Right atrium auricular region (tissue), 2 donors: ENCODE measurements around the gene USP47. TPM values are rescaled to one million over a fixed set of nuclear protein-coding genes. Genes with fewer than 3 reads are reported as not detected.

Experiments used
- DNase-seq: peaks from one replicate; pipeline ENCODE4 v3.0.0-alpha.2; 2019; ENCODE audit warnings: low spot score
- H3K27ac ChIP-seq, 2 donors: fragments of 200-600 bp; sonication (generic); 1 replicate in 1 of 2; 2 replicates in 1 of 2; pipeline ENCODE4 v1.5.1; 2016 to 2019
- H3K27me3 ChIP-seq, 2 donors: fragments of 200-600 bp; sonication (generic); one replicate each; pipeline versions ENCODE4 v1.5.1 to v1.6.0; 2017 to 2019
- H3K36me3 ChIP-seq: fragments of 200-600 bp; sonication (generic); one replicate; pipeline ENCODE4 v1.5.1; 2016
- H3K4me1 ChIP-seq, 2 donors: fragments of 200-600 bp; sonication (generic); one replicate each; pipeline versions ENCODE4 v1.5.1 to v1.6.0; 2017 to 2019
- H3K4me3 ChIP-seq, 2 donors: fragments of 200-600 bp; sonication (generic); 1 replicate in 1 of 2; 2 replicates in 1 of 2; pipeline ENCODE4 v1.5.1; 2017 to 2019; ENCODE audit warnings: mild to moderate bottlenecking in 1 of 2, moderate library complexity in 1 of 2
- H3K9me3 ChIP-seq, 2 donors: fragments of 200-600 bp; sonication (generic); one replicate each; pipeline ENCODE4 v1.5.1; 2019
- total RNA-seq, 2 donors: library from RNA; depleted of rRNA; stranded (reverse); fragments of >200 nt; gene quantifications; one replicate each; pipeline ENCODE4 v1.1.0, GENCODE V29; 2016
- TF ChIP-seq, protein P1 (sequence below), 2 donors: fragments of 200-600 bp; sonication (generic); IDR thresholded peaks; one replicate each; pipeline ENCODE4 v1.5.1; 2019; ENCODE audit warnings: antibody characterized with exemption in 2 of 2

USP47 gene
- total RNA-seq, 2 donors from 2014 or later: 58.7 to 61.3 TPM

- DNase-seq: no peak
- Histone ChIP-seq H3K4me3 (no peak overlapping the region), H3K36me3 (peaks cover 32% of the 10 kb centered on the region), H3K4me1 (no peaks in the 10 kb centered on the region), H3K27me3 (no peaks in the 10 kb centered on the region), H3K27ac (no peak overlapping the region), H3K9me3 (no peaks in the 10 kb centered on the region)
- TF ChIP-seq, protein P1, sequence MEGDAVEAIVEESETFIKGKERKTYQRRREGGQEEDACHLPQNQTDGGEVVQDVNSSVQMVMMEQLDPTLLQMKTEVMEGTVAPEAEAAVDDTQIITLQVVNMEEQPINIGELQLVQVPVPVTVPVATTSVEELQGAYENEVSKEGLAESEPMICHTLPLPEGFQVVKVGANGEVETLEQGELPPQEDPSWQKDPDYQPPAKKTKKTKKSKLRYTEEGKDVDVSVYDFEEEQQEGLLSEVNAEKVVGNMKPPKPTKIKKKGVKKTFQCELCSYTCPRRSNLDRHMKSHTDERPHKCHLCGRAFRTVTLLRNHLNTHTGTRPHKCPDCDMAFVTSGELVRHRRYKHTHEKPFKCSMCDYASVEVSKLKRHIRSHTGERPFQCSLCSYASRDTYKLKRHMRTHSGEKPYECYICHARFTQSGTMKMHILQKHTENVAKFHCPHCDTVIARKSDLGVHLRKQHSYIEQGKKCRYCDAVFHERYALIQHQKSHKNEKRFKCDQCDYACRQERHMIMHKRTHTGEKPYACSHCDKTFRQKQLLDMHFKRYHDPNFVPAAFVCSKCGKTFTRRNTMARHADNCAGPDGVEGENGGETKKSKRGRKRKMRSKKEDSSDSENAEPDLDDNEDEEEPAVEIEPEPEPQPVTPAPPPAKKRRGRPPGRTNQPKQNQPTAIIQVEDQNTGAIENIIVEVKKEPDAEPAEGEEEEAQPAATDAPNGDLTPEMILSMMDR (IDR thresholded peaks at IDR 0.05): no peak
Measured at GRCh38 chr11:11910541-11910940, 68.8 kb downstream of the USP47 start.

- Histone ChIP-seq H3K27me3 (no peaks in the 10 kb centered on the region), H3K36me3 (peaks cover 9% of the 10 kb centered on the region), H3K27ac (no peak overlapping the region), H3K9me3 (no peaks in the 10 kb centered on the region), H3K4me3 (no peak overlapping the region), H3K4me1 (peaks cover 0 to 9% of the 10 kb centered on the region in 2 donors)
- DNase-seq: no peak
- TF ChIP-seq, protein P1 (IDR thresholded peaks at IDR 0.05): no peak
Measured at GRCh38 chr11:11913395-11913794, 71.6 kb downstream of the USP47 start.

DNA sequence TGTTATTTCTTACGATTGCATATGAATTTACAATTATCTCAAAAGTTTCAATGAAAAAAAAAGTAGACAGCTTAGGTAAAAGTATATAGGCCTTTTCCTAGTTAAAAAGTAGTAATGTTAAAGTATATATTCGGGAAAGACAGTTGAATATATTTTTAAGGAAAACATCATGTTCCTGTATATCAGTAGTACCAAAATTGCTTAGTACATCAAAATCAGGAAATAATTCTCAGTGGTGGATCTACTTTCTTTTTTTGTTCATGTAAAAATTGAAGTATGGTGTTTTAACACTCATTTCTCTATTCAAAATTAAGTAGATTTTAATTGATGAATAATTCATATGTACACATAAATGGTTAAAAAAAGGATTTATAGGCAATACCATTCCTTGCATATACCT is 73.9 kb downstream of the USP47 start:
- H3K4me3 ChIP-seq: no peak overlapping the region
- peaks cover 0 to 9% of the 10 kb centered on the region in 2 donors for H3K4me1 ChIP-seq
- H3K27me3 ChIP-seq: no peaks in the 10 kb centered on the region
- no peaks in the 10 kb centered on the region for H3K36me3 ChIP-seq
- H3K9me3 ChIP-seq: no peaks in the 10 kb centered on the region
- TF ChIP-seq, protein P1 (IDR thresholded peaks at IDR 0.05): no peak
- DNase-seq: no peak
- no peak overlapping the region for H3K27ac ChIP-seq

DNA sequence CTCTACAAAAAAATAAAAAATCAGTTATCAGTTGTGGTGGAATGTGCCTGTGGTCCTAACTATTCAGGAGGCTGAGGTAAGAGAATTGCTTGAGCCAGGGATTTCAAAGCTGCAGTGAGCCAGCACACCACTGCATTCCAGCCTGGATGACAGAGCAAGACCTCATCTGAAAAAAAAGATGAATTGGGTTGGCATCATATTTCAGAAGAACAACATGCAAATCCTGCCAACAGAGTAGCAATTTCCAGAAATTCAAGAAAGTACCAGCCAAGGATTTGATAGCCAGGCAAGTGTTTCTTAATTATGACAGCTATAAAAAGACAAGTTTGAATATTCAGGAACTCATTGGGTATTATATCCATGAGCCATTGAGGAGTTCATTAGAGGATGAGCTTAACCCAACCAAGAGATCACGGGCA is 75.2 kb downstream of the USP47 start:
- DNase-seq: no peak
- no peaks in the 10 kb centered on the region for H3K9me3 ChIP-seq
- H3K27ac ChIP-seq: peak overlapping the region; percentile 32 to 47
- H3K36me3 ChIP-seq: no peaks in the 10 kb centered on the region
- peaks cover 0 to 9% of the 10 kb centered on the region in 2 donors for H3K4me1 ChIP-seq
- TF ChIP-seq, protein P1 (IDR thresholded peaks at IDR 0.05): no peak
- H3K4me3 ChIP-seq: no peak overlapping the region
- H3K27me3 ChIP-seq: no peaks in the 10 kb centered on the region

- Histone ChIP-seq H3K36me3 (peaks cover 32% of the 10 kb centered on the region), H3K4me1 (no peaks in the 10 kb centered on the region), H3K27ac (no peak overlapping the region), H3K27me3 (no peaks in the 10 kb centered on the region), H3K9me3 (no peaks in the 10 kb centered on the region), H3K4me3 (no peak overlapping the region)
- DNase-seq: no peak
- TF ChIP-seq, protein P1 (IDR thresholded peaks at IDR 0.05): no peak
Measured at GRCh38 chr11:11923828-11924227, 82.1 kb downstream of the USP47 start.

DNA sequence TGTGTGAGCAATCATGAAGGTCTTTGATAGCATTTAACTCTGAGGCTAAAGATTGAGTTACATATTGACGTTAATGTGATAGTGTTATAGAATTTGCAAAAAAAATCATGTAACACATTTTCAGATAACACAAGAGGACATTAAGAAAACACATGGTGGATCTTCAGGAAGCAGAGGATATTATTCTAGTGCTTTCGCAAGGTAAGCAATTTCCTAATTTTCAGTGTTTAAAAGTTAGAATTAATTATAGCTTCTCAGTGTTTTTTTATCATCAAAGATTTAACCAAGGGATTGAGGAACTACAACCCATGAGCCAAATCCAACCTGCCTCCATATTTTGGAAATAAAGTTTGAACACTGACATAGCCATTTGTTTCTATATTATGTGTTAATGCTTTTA is 88.1 kb downstream of the USP47 start:
- no peaks in the 10 kb centered on the region for H3K4me1 ChIP-seq
- H3K27me3 ChIP-seq: no peaks in the 10 kb centered on the region
- no peak overlapping the region for H3K4me3 ChIP-seq
- TF ChIP-seq, protein P1 (IDR thresholded peaks at IDR 0.05): no peak
- no peaks in the 10 kb centered on the region for H3K9me3 ChIP-seq
- DNase-seq: no peak
- H3K27ac ChIP-seq: no peak overlapping the region
- H3K36me3 ChIP-seq: peaks cover 58% of the 10 kb centered on the region
